Astrocyte (in vitro differentiated cells and primary cell): ENCODE measurements around the gene DTNA. TPM values are rescaled to one million over a fixed set of nuclear protein-coding genes. Genes with fewer than 3 reads are reported as not detected.

ENCODE experiments used
- DNase-seq: peaks from one replicate; pipeline ENCODE4 v3.0.0-alpha.2; 2010; ENCODE audit warnings: low read depth
- FAIRE-seq: peaks from 2 replicates; lab custom pipeline; 2011; peaks lifted over from hg19 to GRCh38; lab: Jason Lieb, UNC
- H2AFZ ChIP-seq: 2 replicates; pipeline ENCODE4 v1.6.0; 2012; ENCODE audit warnings: low read depth, low read length, inconsistent platforms
- H3K27ac ChIP-seq: 2 replicates; pipeline ENCODE4 v1.5.1; 2011; ENCODE audit warnings: low read depth, low read length, inconsistent platforms
- H3K27me3 ChIP-seq: 2 replicates; pipeline ENCODE4 v1.6.0; 2011; ENCODE audit warnings: low read length, inconsistent platforms; ENCODE audit not compliant: insufficient read depth
- H3K36me3 ChIP-seq: 2 replicates; pipeline ENCODE4 v1.5.1; 2011; ENCODE audit warnings: low read length, inconsistent platforms; ENCODE audit not compliant: insufficient read depth
- H3K4me1 ChIP-seq: 2 replicates; pipeline ENCODE4 v1.5.1; 2011; ENCODE audit warnings: low read length, inconsistent platforms; ENCODE audit not compliant: insufficient read depth
- H3K4me2 ChIP-seq: 2 replicates; pipeline ENCODE4 v1.6.0; 2012; ENCODE audit warnings: low read length, inconsistent platforms
- H3K4me3 ChIP-seq: 2 replicates; pipeline ENCODE4 v1.5.1; 2011; ENCODE audit warnings: low read depth, mild to moderate bottlenecking, low read length, inconsistent platforms; ENCODE audit not compliant: insufficient read depth
- H3K79me2 ChIP-seq: 2 replicates; pipeline ENCODE4 v1.6.0; 2012; ENCODE audit warnings: mild to moderate bottlenecking, low read length, inconsistent platforms; ENCODE audit not compliant: insufficient read depth
- H3K9ac ChIP-seq: 2 replicates; pipeline ENCODE4 v1.6.0; 2012; ENCODE audit warnings: mild to moderate bottlenecking, low read length, inconsistent platforms
- H3K9me3 ChIP-seq: 2 replicates; pipeline ENCODE4 v1.5.1; 2012; ENCODE audit warnings: low read depth, mild to moderate bottlenecking, low read length, inconsistent platforms; ENCODE audit not compliant: insufficient read depth
- H4K20me1 ChIP-seq: 2 replicates; pipeline ENCODE4 v1.6.0; 2012; ENCODE audit warnings: low read length, inconsistent platforms; ENCODE audit not compliant: insufficient read depth
- H3K27ac Mint-ChIP-seq: one replicate; pipeline ENCODE4 v1.8.0; 2021; ENCODE audit warnings: mild to moderate bottlenecking, mixed read lengths; ENCODE audit not compliant: unreplicated experiment
- H3K27me3 Mint-ChIP-seq: one replicate; pipeline ENCODE4 v1.8.0; 2021; ENCODE audit warnings: low read depth, mixed read lengths; ENCODE audit not compliant: unreplicated experiment
- H3K36me3 Mint-ChIP-seq: one replicate; pipeline ENCODE4 v1.8.0; 2021; ENCODE audit warnings: low read depth, mixed read lengths; ENCODE audit not compliant: unreplicated experiment
- H3K4me1 Mint-ChIP-seq: one replicate; pipeline ENCODE4 v1.8.0; 2021; ENCODE audit warnings: low read depth, mixed read lengths; ENCODE audit not compliant: unreplicated experiment
- H3K4me3 Mint-ChIP-seq: one replicate; pipeline ENCODE4 v1.8.0; 2021; ENCODE audit warnings: mild to moderate bottlenecking, moderate library complexity, mixed read lengths; ENCODE audit not compliant: unreplicated experiment
- H3K9me3 Mint-ChIP-seq: one replicate; pipeline ENCODE4 v1.8.0; 2021; ENCODE audit warnings: mild to moderate bottlenecking, mixed read lengths; ENCODE audit not compliant: unreplicated experiment
- CTCF ChIP-seq: IDR thresholded peaks from 2 replicates; pipeline ENCODE4 v1.5.1; 2011; ENCODE audit warnings: low read depth, mild to moderate bottlenecking, inconsistent platforms, low read length, moderate library complexity; ENCODE audit not compliant: insufficient read depth
- EZH2 ChIP-seq: IDR thresholded peaks from 2 replicates; pipeline ENCODE4 v1.6.1; 2012; ENCODE audit warnings: mild to moderate bottlenecking, low read length, inconsistent platforms; ENCODE audit not compliant: insufficient read depth
- total RNA-seq: library from RNA; stranded (reverse); gene quantifications from 2 replicates; pipeline ENCODE4 v1.2.1, GENCODE V29; 2021

DTNA gene
- total RNA-seq, 1 donor from 2014 or later = 41.1 TPM

GRCh38 chr18:34923911-34924310, 213.8 kb downstream of the DTNA start:
- FAIRE-seq = no peak
- no peak for TF ChIP-seq EZH2
- no peak for TF ChIP-seq CTCF
- Mint-ChIP-seq H3K4me3 (no peak overlapping the region), H3K36me3 (no peaks in the 10 kb centered on the region), H3K9me3 (peaks cover 2% of the 10 kb centered on the region), H3K4me1 (peaks cover 27% of the 10 kb centered on the region), H3K27ac (no peak overlapping the region), H3K27me3 (no peaks in the 10 kb centered on the region)
- H3K4me3 ChIP-seq = no peak overlapping the region
- no peaks in the 10 kb centered on the region for H3K4me1 ChIP-seq
- H4K20me1 ChIP-seq = no peaks in the 10 kb centered on the region
- no peak overlapping the region for H2AFZ ChIP-seq
- no peaks in the 10 kb centered on the region for H3K79me2 ChIP-seq
- H3K9me3 ChIP-seq = no peaks in the 10 kb centered on the region
- H3K27me3 ChIP-seq = no peaks in the 10 kb centered on the region
- no peak for DNase-seq
- H3K36me3 ChIP-seq = no peaks in the 10 kb centered on the region
- no peak overlapping the region for H3K9ac ChIP-seq
- no peak overlapping the region for H3K27ac ChIP-seq
- H3K4me2 ChIP-seq = no peak overlapping the region

GRCh38 chr18:34926683-34927082, 216.6 kb downstream of the DTNA start:
- no peaks in the 10 kb centered on the region for H3K9me3 ChIP-seq
- no peak overlapping the region for H3K27ac ChIP-seq
- no peaks in the 10 kb centered on the region for H3K79me2 ChIP-seq
- no peak overlapping the region for H3K9ac ChIP-seq
- peaks cover 1% of the 10 kb centered on the region for H3K9me3 Mint-ChIP-seq
- H3K27me3 ChIP-seq = no peaks in the 10 kb centered on the region
- no peak overlapping the region for H2AFZ ChIP-seq
- FAIRE-seq (no peak), DNase-seq (no peak)
- H3K4me2 ChIP-seq = no peak overlapping the region
- no peaks in the 10 kb centered on the region for H3K27me3 Mint-ChIP-seq
- H3K27ac Mint-ChIP-seq = no peak overlapping the region
- no peak overlapping the region for H3K4me3 ChIP-seq
- H4K20me1 ChIP-seq = no peaks in the 10 kb centered on the region
- H3K4me1 Mint-ChIP-seq = peaks cover 31% of the 10 kb centered on the region
- H3K36me3 ChIP-seq = no peaks in the 10 kb centered on the region
- no peak for TF ChIP-seq CTCF
- no peak for TF ChIP-seq EZH2
- no peak overlapping the region for H3K4me3 Mint-ChIP-seq
- H3K36me3 Mint-ChIP-seq = no peaks in the 10 kb centered on the region
- no peaks in the 10 kb centered on the region for H3K4me1 ChIP-seq

GRCh38 chr18:34928088-34928753, 218.1 kb downstream of the DTNA start:
- no peak overlapping the region for H3K27ac ChIP-seq
- Mint-ChIP-seq H3K4me3 (no peak overlapping the region), H3K9me3 (no peaks in the 10 kb centered on the region), H3K27ac (peak overlapping the region; percentile 82), H3K27me3 (no peaks in the 10 kb centered on the region), H3K36me3 (no peaks in the 10 kb centered on the region), H3K4me1 (peaks cover 28% of the 10 kb centered on the region)
- H3K9ac ChIP-seq = no peak overlapping the region
- DNase-seq (no peak), FAIRE-seq (no peak)
- H3K9me3 ChIP-seq = no peaks in the 10 kb centered on the region
- H3K79me2 ChIP-seq = no peaks in the 10 kb centered on the region
- no peaks in the 10 kb centered on the region for H3K36me3 ChIP-seq
- H3K4me3 ChIP-seq = no peak overlapping the region
- H3K4me2 ChIP-seq = no peak overlapping the region
- H3K27me3 ChIP-seq = no peaks in the 10 kb centered on the region
- no peak for TF ChIP-seq CTCF
- no peak for TF ChIP-seq EZH2
- no peak overlapping the region for H2AFZ ChIP-seq
- H4K20me1 ChIP-seq = no peaks in the 10 kb centered on the region
- H3K4me1 ChIP-seq = no peaks in the 10 kb centered on the region
